ENCODE results near the gene CAMK1D.

The CAMK1D gene

DNA sequence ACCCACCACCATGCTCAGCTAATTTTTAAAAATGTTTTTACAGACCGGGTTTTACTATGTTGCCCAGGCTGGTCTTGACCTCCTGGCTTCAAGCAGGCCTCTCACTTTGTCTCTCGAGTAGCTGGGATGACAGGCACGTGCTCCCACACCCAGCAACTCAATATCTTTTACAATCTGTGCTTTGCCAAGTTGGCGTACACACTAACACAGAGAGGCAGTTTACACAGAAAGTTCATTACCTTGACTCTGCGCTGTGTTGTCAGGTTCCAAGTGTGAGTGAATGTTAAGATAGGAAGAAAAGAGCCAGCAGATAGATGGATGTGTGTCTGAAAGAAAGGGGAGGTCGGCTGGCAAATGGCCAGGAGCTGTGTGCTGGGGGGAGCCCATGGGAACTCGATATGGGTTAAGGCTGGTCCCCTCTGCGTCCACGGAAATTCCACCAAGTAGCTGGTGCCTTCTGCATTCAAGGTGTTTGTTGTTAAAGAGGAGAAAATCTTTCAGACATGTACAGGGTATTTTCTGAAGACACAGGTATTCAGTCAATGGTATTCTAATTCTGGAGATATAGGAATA is 299.8 kb downstream of the CAMK1D start:
- ChIA-PET CTCF (interaction anchor here (0.6 to 0.8 kb wide), 5 partner anchors 29 to 476 kb away, joined by 3 to 5 read pairs (median 3); partner anchors contain the start of gene OPTN), POLR2A (no interaction called here)
- TF ChIP-seq, protein P1, sequence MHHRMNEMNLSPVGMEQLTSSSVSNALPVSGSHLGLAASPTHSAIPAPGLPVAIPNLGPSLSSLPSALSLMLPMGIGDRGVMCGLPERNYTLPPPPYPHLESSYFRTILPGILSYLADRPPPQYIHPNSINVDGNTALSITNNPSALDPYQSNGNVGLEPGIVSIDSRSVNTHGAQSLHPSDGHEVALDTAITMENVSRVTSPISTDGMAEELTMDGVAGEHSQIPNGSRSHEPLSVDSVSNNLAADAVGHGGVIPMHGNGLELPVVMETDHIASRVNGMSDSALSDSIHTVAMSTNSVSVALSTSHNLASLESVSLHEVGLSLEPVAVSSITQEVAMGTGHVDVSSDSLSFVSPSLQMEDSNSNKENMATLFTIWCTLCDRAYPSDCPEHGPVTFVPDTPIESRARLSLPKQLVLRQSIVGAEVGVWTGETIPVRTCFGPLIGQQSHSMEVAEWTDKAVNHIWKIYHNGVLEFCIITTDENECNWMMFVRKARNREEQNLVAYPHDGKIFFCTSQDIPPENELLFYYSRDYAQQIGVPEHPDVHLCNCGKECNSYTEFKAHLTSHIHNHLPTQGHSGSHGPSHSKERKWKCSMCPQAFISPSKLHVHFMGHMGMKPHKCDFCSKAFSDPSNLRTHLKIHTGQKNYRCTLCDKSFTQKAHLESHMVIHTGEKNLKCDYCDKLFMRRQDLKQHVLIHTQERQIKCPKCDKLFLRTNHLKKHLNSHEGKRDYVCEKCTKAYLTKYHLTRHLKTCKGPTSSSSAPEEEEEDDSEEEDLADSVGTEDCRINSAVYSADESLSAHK (tag by site-specific recombination; IDR thresholded peaks at IDR 0.05), result no peak
- no peak for TF ChIP-seq TCF7L2 (IDR thresholded peaks at IDR 0.05; ENCODE audit: borderline replicate concordance, low read depth, low read length)
- no peak for TF ChIP-seq KLF9 (tag by site-specific recombination; IDR thresholded peaks at IDR 0.05; ENCODE audit: low read depth)
- no peak for TF ChIP-seq ZNF548 (tag by site-specific recombination; IDR thresholded peaks at IDR 0.05)
- TF ChIP-seq ZNF404 (tag by site-specific recombination; IDR thresholded peaks at IDR 0.05), result no peak
- TF ChIP-seq, protein P2, sequence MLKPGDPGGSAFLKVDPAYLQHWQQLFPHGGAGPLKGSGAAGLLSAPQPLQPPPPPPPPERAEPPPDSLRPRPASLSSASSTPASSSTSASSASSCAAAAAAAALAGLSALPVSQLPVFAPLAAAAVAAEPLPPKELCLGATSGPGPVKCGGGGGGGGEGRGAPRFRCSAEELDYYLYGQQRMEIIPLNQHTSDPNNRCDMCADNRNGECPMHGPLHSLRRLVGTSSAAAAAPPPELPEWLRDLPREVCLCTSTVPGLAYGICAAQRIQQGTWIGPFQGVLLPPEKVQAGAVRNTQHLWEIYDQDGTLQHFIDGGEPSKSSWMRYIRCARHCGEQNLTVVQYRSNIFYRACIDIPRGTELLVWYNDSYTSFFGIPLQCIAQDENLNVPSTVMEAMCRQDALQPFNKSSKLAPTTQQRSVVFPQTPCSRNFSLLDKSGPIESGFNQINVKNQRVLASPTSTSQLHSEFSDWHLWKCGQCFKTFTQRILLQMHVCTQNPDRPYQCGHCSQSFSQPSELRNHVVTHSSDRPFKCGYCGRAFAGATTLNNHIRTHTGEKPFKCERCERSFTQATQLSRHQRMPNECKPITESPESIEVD (tag by site-specific recombination; IDR thresholded peaks at IDR 0.05), result no peak
- TF ChIP-seq, protein P3, sequence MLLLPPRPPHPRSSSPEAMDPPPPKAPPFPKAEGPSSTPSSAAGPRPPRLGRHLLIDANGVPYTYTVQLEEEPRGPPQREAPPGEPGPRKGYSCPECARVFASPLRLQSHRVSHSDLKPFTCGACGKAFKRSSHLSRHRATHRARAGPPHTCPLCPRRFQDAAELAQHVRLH (tag by site-specific recombination; IDR thresholded peaks at IDR 0.05), result no peak
- TF ChIP-seq, protein P4, sequence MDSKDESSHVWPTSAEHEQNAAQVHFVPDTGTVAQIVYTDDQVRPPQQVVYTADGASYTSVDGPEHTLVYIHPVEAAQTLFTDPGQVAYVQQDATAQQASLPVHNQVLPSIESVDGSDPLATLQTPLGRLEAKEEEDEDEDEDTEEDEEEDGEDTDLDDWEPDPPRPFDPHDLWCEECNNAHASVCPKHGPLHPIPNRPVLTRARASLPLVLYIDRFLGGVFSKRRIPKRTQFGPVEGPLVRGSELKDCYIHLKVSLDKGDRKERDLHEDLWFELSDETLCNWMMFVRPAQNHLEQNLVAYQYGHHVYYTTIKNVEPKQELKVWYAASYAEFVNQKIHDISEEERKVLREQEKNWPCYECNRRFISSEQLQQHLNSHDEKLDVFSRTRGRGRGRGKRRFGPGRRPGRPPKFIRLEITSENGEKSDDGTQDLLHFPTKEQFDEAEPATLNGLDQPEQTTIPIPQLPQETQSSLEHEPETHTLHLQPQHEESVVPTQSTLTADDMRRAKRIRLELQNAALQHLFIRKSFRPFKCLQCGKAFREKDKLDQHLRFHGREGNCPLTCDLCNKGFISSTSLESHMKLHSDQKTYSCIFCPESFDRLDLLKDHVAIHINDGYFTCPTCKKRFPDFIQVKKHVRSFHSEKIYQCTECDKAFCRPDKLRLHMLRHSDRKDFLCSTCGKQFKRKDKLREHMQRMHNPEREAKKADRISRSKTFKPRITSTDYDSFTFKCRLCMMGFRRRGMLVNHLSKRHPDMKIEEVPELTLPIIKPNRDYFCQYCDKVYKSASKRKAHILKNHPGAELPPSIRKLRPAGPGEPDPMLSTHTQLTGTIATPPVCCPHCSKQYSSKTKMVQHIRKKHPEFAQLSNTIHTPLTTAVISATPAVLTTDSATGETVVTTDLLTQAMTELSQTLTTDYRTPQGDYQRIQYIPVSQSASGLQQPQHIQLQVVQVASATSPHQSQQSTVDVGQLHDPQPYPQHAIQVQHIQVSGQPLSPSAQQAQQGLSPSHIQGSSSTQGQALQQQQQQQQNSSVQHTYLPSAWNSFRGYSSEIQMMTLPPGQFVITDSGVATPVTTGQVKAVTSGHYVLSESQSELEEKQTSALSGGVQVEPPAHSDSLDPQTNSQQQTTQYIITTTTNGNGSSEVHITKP (tag by site-specific recombination; IDR thresholded peaks at IDR 0.05), result no peak
- no peak for TF ChIP-seq IKZF3 (tag by site-specific recombination; IDR thresholded peaks at IDR 0.05)
- TF ChIP-seq ZNF248 (tag by site-specific recombination; IDR thresholded peaks at IDR 0.05), result no peak
- no peak for TF ChIP-seq ZNF157 (tag by site-specific recombination; IDR thresholded peaks at IDR 0.05)
- no peak for TF ChIP-seq OVOL3 (tag by site-specific recombination; IDR thresholded peaks at IDR 0.05)
- TF ChIP-seq, protein P5, sequence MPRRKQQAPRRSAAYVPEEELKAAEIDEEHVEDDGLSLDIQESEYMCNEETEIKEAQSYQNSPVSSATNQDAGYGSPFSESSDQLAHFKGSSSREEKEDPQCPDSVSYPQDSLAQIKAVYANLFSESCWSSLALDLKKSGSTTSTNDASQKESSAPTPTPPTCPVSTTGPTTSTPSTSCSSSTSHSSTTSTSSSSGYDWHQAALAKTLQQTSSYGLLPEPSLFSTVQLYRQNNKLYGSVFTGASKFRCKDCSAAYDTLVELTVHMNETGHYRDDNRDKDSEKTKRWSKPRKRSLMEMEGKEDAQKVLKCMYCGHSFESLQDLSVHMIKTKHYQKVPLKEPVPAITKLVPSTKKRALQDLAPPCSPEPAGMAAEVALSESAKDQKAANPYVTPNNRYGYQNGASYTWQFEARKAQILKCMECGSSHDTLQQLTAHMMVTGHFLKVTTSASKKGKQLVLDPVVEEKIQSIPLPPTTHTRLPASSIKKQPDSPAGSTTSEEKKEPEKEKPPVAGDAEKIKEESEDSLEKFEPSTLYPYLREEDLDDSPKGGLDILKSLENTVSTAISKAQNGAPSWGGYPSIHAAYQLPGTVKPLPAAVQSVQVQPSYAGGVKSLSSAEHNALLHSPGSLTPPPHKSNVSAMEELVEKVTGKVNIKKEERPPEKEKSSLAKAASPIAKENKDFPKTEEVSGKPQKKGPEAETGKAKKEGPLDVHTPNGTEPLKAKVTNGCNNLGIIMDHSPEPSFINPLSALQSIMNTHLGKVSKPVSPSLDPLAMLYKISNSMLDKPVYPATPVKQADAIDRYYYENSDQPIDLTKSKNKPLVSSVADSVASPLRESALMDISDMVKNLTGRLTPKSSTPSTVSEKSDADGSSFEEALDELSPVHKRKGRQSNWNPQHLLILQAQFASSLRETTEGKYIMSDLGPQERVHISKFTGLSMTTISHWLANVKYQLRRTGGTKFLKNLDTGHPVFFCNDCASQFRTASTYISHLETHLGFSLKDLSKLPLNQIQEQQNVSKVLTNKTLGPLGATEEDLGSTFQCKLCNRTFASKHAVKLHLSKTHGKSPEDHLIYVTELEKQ (tag by site-specific recombination; IDR thresholded peaks at IDR 0.05; ENCODE audit: borderline replicate concordance), result no peak
- TF ChIP-seq, protein P6, sequence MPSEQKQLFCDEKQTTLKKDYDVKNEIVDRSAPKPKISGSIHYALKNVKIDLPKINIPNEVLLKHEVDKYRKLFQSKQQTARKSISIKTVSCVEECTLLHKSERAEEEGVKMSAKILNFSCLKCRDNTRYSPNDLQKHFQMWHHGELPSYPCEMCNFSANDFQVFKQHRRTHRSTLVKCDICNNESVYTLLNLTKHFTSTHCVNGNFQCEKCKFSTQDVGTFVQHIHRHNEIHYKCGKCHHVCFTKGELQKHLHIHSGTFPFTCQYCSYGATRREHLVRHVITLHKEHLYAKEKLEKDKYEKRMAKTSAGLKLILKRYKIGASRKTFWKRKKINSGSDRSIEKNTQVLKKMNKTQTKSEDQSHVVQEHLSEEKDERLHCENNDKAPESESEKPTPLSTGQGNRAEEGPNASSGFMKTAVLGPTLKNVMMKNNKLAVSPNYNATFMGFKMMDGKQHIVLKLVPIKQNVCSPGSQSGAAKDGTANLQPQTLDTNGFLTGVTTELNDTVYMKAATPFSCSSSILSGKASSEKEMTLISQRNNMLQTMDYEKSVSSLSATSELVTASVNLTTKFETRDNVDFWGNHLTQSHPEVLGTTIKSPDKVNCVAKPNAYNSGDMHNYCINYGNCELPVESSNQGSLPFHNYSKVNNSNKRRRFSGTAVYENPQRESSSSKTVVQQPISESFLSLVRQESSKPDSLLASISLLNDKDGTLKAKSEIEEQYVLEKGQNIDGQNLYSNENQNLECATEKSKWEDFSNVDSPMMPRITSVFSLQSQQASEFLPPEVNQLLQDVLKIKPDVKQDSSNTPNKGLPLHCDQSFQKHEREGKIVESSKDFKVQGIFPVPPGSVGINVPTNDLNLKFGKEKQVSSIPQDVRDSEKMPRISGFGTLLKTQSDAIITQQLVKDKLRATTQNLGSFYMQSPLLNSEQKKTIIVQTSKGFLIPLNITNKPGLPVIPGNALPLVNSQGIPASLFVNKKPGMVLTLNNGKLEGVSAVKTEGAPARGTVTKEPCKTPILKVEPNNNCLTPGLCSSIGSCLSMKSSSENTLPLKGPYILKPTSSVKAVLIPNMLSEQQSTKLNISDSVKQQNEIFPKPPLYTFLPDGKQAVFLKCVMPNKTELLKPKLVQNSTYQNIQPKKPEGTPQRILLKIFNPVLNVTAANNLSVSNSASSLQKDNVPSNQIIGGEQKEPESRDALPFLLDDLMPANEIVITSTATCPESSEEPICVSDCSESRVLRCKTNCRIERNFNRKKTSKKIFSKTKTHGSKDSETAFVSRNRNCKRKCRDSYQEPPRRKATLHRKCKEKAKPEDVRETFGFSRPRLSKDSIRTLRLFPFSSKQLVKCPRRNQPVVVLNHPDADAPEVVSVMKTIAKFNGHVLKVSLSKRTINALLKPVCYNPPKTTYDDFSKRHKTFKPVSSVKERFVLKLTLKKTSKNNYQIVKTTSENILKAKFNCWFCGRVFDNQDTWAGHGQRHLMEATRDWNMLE (tag by site-specific recombination; conservative IDR thresholded peaks at IDR 0.05; ENCODE audit: low read depth), result no peak
- TF ChIP-seq, protein P7, sequence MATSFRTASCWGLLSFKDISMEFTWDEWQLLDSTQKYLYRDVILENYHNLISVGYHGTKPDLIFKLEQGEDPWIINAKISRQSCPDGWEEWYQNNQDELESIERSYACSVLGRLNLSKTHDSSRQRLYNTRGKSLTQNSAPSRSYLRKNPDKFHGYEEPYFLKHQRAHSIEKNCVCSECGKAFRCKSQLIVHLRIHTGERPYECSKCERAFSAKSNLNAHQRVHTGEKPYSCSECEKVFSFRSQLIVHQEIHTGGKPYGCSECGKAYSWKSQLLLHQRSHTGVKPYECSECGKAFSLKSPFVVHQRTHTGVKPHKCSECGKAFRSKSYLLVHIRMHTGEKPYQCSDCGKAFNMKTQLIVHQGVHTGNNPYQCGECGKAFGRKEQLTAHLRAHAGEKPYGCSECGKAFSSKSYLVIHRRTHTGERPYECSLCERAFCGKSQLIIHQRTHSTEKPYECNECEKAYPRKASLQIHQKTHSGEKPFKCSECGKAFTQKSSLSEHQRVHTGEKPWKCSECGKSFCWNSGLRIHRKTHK (tag by site-specific recombination; IDR thresholded peaks at IDR 0.05), result no peak
- no peak for TF ChIP-seq ZNF140 (tag by site-specific recombination; IDR thresholded peaks at IDR 0.05)
- no peak for TF ChIP-seq MZF1 (tag by site-specific recombination; IDR thresholded peaks at IDR 0.05; ENCODE audit: borderline replicate concordance)
- Histone ChIP-seq H3K27ac (ENCODE audit: extremely low read depth, low read depth, low read length) (no peak overlapping the region), H3K9me3 (ENCODE audit: control insufficient read depth, insufficient read depth, low read depth, low read length) (no peaks in the 10 kb centered on the region), H3K4me1 (ENCODE audit: control insufficient read depth, insufficient read depth, low read length) (no peaks in the 10 kb centered on the region), H3K4me3 (ENCODE audit: low read depth, low read length) (no peak overlapping the region), H3K36me3 (ENCODE audit: control insufficient read depth in 2 of 2, insufficient read depth in 1 of 2, low read length in 2 of 2) (no peaks in the 10 kb centered on the region)

All from HEK293 (cell line).